Esophagus muscularis mucosa (tissue), 3 donors: ENCODE data around the gene GCNT3.

Source experiments
- CTCF ChIP-seq, 3 experiments: fragments of 200-600 bp in 2 of 3; fragments of 450-650 bp in 1 of 3; sonication (generic) in 2 of 3; IDR thresholded peaks; one replicate each; pipeline ENCODE4 v1.5.1; 2017 to 2019; ENCODE audit warnings: antibody characterized with exemption in 3 of 3, mild to moderate bottlenecking in 2 of 3, moderate library complexity in 1 of 3
- POLR2A ChIP-seq: fragments of 450-650 bp; IDR thresholded peaks from one replicate; pipeline ENCODE4 v1.6.1; 2017; ENCODE audit warnings: antibody characterized with exemption, moderate library complexity, mild to moderate bottlenecking, low read depth

- TF ChIP-seq POLR2A (no peak), CTCF (IDR thresholded peaks at IDR 0.05) (no peak)
Measured at GRCh38 chr15:59609730-59610712, 1.6 kb upstream of the GCNT3 start.
